HCT116 (cell line): ENCODE data around the gene RNF41. TPM values are rescaled to one million over a fixed set of nuclear protein-coding genes. Genes with fewer than 3 reads are reported as not detected.

Source experiments
- ATAC-seq: fragments of 200-7000 bp; cut with Tn5 transposase; 2 replicates; pipeline ENCODE4 v1.9.1; 2020; ENCODE audit warnings: mild to moderate bottlenecking, moderate library complexity
- BruUV-seq: library from RNA; stranded (reverse); fragments of 400-500 nt; replicated peaks from 2 replicates; lab custom pipeline; 2021; lab: Mats Ljungman, UMichigan
- CTCF ChIA-PET: fragments of 300-600 bp; sonication (Branson Sonifier 250); formaldehyde crosslinking; loops from one replicate; lab custom pipeline; 2021; ENCODE audit warnings: antibody characterized with exemption; lab: Charles Lee
- POLR2A ChIA-PET: fragments of 300-600, 350-600 bp; sonication (Branson Sonifier 250); formaldehyde crosslinking; loops from one replicate; lab custom pipeline; 2021; ENCODE audit warnings: antibody characterized with exemption; lab: Charles Lee
- RAD21 ChIA-PET, 2 experiments: fragments of 300-600 bp; sonication (Branson Sonifier 250); formaldehyde crosslinking; loops; one replicate each; lab custom pipeline; 2023; ENCODE audit warnings: low total read pairs in 2 of 2; ENCODE audit not compliant: uncharacterized antibody in 2 of 2, unreplicated experiment in 2 of 2, low non-redundant PET in 1 of 2; lab: Charles Lee
- DNase-seq: peaks from one replicate; pipeline ENCODE4 v3.0.0-alpha.2; 2010; ENCODE audit warnings: low read depth, low spot score
- H2AFZ ChIP-seq: fragments of 200-600 bp; shearing (Covaris generic), sonication (generic); 2 replicates; pipeline ENCODE4 v1.6.1; 2017; ENCODE audit warnings: low read depth, mixed run types, mixed read lengths, antibody characterized with exemption, low read length; ENCODE audit not compliant: poor library complexity, severe bottlenecking
- H3K27ac ChIP-seq: 2 replicates; pipeline ENCODE4 v1.5.1; 2012; ENCODE audit warnings: low read depth, low read length
- H3K27me3 ChIP-seq: fragments of 200-600 bp; sonication (generic); 2 replicates; pipeline ENCODE4 v1.6.1; 2016; ENCODE audit warnings: mixed run types, low read length, mixed read lengths; ENCODE audit not compliant: insufficient read depth
- H3K36me3 ChIP-seq, 2 experiments: fragments of 200-500 bp in 1 of 2; fragments of 200-600 bp in 1 of 2; sonication (Bioruptor generic) in 1 of 2; sonication (generic) in 1 of 2; 2 replicates each; pipeline versions ENCODE4 v1.5.1 to v1.6.1; 2014 to 2016; ENCODE audit warnings: low read length in 2 of 2, inconsistent platforms in 1 of 2, mixed read lengths in 1 of 2, mixed run types in 1 of 2; ENCODE audit not compliant: insufficient read depth in 2 of 2, control insufficient read depth in 1 of 2
- H3K4me1 ChIP-seq, 2 experiments: fragments of 200-600 bp in 1 of 2; sonication (generic) in 1 of 2; 2 replicates each; pipeline versions ENCODE4 v1.5.1 to v1.6.1; 2012 to 2017; ENCODE audit warnings: low read length in 2 of 2, inconsistent platforms in 1 of 2, mild to moderate bottlenecking in 1 of 2, mixed read lengths in 1 of 2, mixed run types in 1 of 2, moderate library complexity in 1 of 2; ENCODE audit not compliant: insufficient read depth in 2 of 2, control insufficient read depth in 1 of 2
- H3K4me2 ChIP-seq: fragments of 200-600 bp; sonication (generic); 2 replicates; pipeline ENCODE4 v1.6.1; 2017; ENCODE audit warnings: mixed run types, low read length, mixed read lengths
- H3K4me3 ChIP-seq, 2 experiments: fragments of 200-600 bp in 1 of 2; sonication (generic) in 1 of 2; replicated peaks in 1 of 2; 2 replicates each; pipeline ENCODE4 v1.5.1; 2011 to 2016; ENCODE audit warnings: low read length in 2 of 2, control low read depth in 1 of 2, low read depth in 1 of 2, mild to moderate bottlenecking in 1 of 2, mixed read lengths in 1 of 2, mixed run types in 1 of 2
- H3K79me2 ChIP-seq: fragments of 200-600 bp; sonication (generic); 2 replicates; pipeline ENCODE4 v1.6.1; 2017; ENCODE audit warnings: mild to moderate bottlenecking, mixed run types, low read length, moderate library complexity, mixed read lengths; ENCODE audit not compliant: insufficient read depth
- H3K9ac ChIP-seq: fragments of 200-600 bp; sonication (generic); 2 replicates; pipeline ENCODE4 v1.6.1; 2016; ENCODE audit warnings: low read length, mixed read lengths
- H3K9me2 ChIP-seq: fragments of 200-600 bp; sonication (generic), shearing (Covaris generic); 2 replicates; pipeline ENCODE4 v1.6.1; 2017; ENCODE audit warnings: mixed run types, mild to moderate bottlenecking, moderate library complexity; ENCODE audit not compliant: insufficient read depth
- H3K9me3 ChIP-seq, 2 experiments: fragments of 200-500 bp in 1 of 2; fragments of 200-600 bp in 1 of 2; sonication (Bioruptor generic) in 1 of 2; sonication (generic) in 1 of 2; 2 replicates each; pipeline ENCODE4 v1.6.1; 2014 to 2017; ENCODE audit warnings: low read length in 2 of 2, mixed read lengths in 2 of 2, inconsistent platforms in 1 of 2, low read depth in 1 of 2, mild to moderate bottlenecking in 1 of 2, mixed run types in 1 of 2, moderate library complexity in 1 of 2; ENCODE audit not compliant: control insufficient read depth in 1 of 2, insufficient read depth in 1 of 2
- H4K20me1 ChIP-seq: fragments of 200-600 bp; sonication (generic), shearing (Covaris generic); 2 replicates; pipeline ENCODE4 v1.6.1; 2017; ENCODE audit warnings: mixed run types, mild to moderate bottlenecking, moderate library complexity; ENCODE audit not compliant: insufficient read depth
- CBX3 ChIP-seq: IDR thresholded peaks from 2 replicates; pipeline ENCODE4 v1.6.1; 2012; ENCODE audit warnings: low read depth
- EZH2phosphoT487 ChIP-seq: fragments of 200-600 bp; IDR thresholded peaks from 2 replicates; pipeline ENCODE4 v1.6.1; 2018; ENCODE audit warnings: antibody characterized with exemption, borderline replicate concordance
- FOSL1 ChIP-seq: IDR thresholded peaks from 2 replicates; pipeline ENCODE4 v1.6.1; 2012; ENCODE audit warnings: low read depth
- POLR2AphosphoS5 ChIP-seq: IDR thresholded peaks from 2 replicates; pipeline ENCODE4 v1.6.1; 2011; ENCODE audit warnings: mild to moderate bottlenecking, low read depth, low read length, moderate library complexity
- RAD21 ChIP-seq: IDR thresholded peaks from 2 replicates; pipeline ENCODE4 v1.6.1; 2012; ENCODE audit warnings: low read depth, mild to moderate bottlenecking
- SIN3A ChIP-seq: IDR thresholded peaks from 2 replicates; pipeline ENCODE4 v1.6.1; 2012; ENCODE audit warnings: low read depth
- SP1 ChIP-seq: IDR thresholded peaks from 2 replicates; pipeline ENCODE4 v1.6.1; 2012; ENCODE audit warnings: low read depth
- TCF7L2 ChIP-seq: IDR thresholded peaks from 2 replicates; pipeline ENCODE4 v1.7.0; 2011; ENCODE audit warnings: borderline replicate concordance, inconsistent platforms; ENCODE audit not compliant: insufficient read depth, insufficient read length; ENCODE audit errors: extremely low read depth
- intact Hi-C: fragments of 100-400 bp; cut with micrococcal nuclease; formaldehyde crosslinking; loops from 2 replicates; pipeline ENCODE4 v1.10.0; 2022
- total RNA-seq: library from RNA; stranded (reverse); gene quantifications from one replicate; pipeline ENCODE4 v1.2.1, GENCODE V29; 2021; ENCODE audit not compliant: unreplicated experiment
- TF ChIP-seq, protein P1 (sequence below), 3 experiments: fragments of 200-600 bp in 1 of 3; sonication (generic) in 1 of 3; IDR thresholded peaks in 2 of 3; conservative IDR thresholded peaks in 1 of 3; 2 replicates each; pipeline ENCODE4 v1.5.1; 2012 to 2017; ENCODE audit warnings: low read depth in 2 of 3, low read length in 2 of 3, antibody characterized with exemption in 1 of 3, borderline replicate concordance in 1 of 3, control low read depth in 1 of 3, mild to moderate bottlenecking in 1 of 3, mixed read lengths in 1 of 3, mixed run types in 1 of 3, moderate library complexity in 1 of 3; ENCODE audit not compliant: insufficient read depth in 1 of 3
- TF ChIP-seq, protein P2 (sequence below): IDR thresholded peaks from 2 replicates; pipeline ENCODE4 v1.6.1; 2011; ENCODE audit warnings: mild to moderate bottlenecking, low read length, moderate library complexity; ENCODE audit not compliant: insufficient replicate concordance; ENCODE audit errors: extremely low read depth
- TF ChIP-seq, protein P3 (sequence below): IDR thresholded peaks from 2 replicates; pipeline ENCODE4 v1.6.1; 2012; ENCODE audit warnings: low read depth
- TF ChIP-seq, protein P4 (sequence below): IDR thresholded peaks from 2 replicates; pipeline ENCODE4 v1.6.1; 2012

Gene RNF41
- total RNA-seq, 1 experiment from 2014 or later = 40.6 TPM

DNA sequence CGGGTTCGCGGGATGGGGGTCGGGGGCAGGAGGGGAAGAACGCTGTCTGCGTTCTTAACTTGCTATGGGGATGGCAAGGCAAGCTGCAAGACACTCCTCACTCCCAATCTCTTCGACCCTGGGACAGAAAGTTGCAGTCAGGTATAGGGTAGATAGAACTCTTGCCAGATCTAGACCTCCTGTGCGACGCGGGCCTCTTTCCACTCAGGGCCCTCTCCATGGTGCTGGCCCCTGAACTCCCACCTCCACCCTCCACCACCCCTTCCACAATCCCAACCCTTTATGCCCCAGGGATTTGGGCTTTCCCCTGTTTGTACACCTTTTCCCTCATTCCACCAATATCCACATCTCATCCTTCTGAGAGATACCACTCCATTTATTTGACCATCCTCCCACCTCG is 3.2 kb upstream of the RNF41 start (continued):
- TF ChIP-seq, protein P1, sequence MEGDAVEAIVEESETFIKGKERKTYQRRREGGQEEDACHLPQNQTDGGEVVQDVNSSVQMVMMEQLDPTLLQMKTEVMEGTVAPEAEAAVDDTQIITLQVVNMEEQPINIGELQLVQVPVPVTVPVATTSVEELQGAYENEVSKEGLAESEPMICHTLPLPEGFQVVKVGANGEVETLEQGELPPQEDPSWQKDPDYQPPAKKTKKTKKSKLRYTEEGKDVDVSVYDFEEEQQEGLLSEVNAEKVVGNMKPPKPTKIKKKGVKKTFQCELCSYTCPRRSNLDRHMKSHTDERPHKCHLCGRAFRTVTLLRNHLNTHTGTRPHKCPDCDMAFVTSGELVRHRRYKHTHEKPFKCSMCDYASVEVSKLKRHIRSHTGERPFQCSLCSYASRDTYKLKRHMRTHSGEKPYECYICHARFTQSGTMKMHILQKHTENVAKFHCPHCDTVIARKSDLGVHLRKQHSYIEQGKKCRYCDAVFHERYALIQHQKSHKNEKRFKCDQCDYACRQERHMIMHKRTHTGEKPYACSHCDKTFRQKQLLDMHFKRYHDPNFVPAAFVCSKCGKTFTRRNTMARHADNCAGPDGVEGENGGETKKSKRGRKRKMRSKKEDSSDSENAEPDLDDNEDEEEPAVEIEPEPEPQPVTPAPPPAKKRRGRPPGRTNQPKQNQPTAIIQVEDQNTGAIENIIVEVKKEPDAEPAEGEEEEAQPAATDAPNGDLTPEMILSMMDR (IDR thresholded peaks at IDR 0.05 in 2 of 3, conservative IDR thresholded peaks at IDR 0.05 in 1 of 3; ENCODE audit: borderline replicate concordance in 1 of 3, insufficient read depth in 1 of 3, low read depth in 2 of 3, low read length in 2 of 3) = no peak

DNA sequence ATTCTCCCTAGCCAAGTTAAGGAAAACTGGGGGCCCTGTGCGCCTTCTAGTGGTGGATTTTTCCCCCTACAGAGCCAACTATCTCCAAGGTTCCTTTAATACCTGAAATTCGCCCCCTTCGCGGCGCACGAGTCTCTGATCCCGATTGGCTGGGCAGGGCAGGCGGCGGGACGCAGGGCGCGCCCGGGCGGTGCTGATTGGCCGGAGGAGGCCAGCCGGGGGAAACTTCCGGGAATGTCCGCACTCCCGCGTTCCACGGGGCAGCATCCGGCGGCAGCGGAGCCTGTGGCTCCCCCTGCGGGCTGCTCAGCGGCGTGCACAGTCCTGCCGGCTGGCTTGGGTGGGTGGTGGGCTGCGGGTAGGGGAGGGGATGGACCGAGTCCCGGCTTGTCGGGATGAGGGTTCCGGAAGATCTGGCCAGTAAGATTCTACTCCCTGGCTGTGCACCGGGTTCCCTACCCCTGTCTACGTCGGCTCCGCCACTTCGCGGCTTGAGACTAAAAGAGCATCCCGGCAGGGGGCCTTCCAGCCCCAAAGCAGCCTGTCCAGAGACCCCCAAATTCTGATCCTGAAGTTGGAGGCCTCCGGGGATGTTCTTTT is 2.5 kb upstream of the RNF41 start, which contains the start of gene NABP2:
Gene NABP2 (plus strand): TSS at position 241 of the 600 bp plus-strand sequence. CDS start 515 bp downstream, outside the sequence.
- RAD21 ChIA-PET = no interaction called here
- POLR2A ChIA-PET = no interaction called here
- ATAC-seq (peak; percentile 80), DNase-seq (peak; percentile 94)
- BruUV-seq = no TSS peak
- Histone ChIP-seq H3K4me2 (peak within 1 kb of the TSS; percentile 94), H3K27me3 (no peaks in the 10 kb centered on the region), H3K9ac (peak within 1 kb of the TSS; percentile 83), H4K20me1 (no peaks in the 10 kb centered on the region), H3K79me2 (peaks cover 15% of the 10 kb centered on the region), H3K4me3 (peak within 1 kb of the TSS; percentile 85 to 91), H3K9me3 (no peaks in the 10 kb centered on the region), H3K36me3 (no peaks in the 10 kb centered on the region), H2AFZ (peak within 1 kb of the TSS; percentile 56), H3K27ac (peak within 1 kb of the TSS; percentile 82), H3K4me1 (peaks cover 8 to 35% of the 10 kb centered on the region in 2 experiments; a peak in 3 of 4 replicates), H3K9me2 (no peaks in the 10 kb centered on the region)
- CTCF ChIA-PET = no interaction called here
- intact Hi-C loops = loop anchor here (1.0 to 5.0 kb wide), 3 partner anchors 17 to 105 kb away; partner anchors contain the start of gene ANKRD52
- no peak for TF ChIP-seq EZH2phosphoT487
- TF ChIP-seq TCF7L2 = peak; percentile 47
- TF ChIP-seq, protein P1 (IDR thresholded peaks at IDR 0.05 in 2 of 3, conservative IDR thresholded peaks at IDR 0.05 in 1 of 3; ENCODE audit: borderline replicate concordance in 1 of 3, insufficient read depth in 1 of 3, low read depth in 2 of 3, low read length in 2 of 3) = peak; percentile 72 to 97 (median 78)
- peak; percentile 74 for TF ChIP-seq RAD21
- peak; percentile 96 for TF ChIP-seq SP1
- TF ChIP-seq, protein P2, sequence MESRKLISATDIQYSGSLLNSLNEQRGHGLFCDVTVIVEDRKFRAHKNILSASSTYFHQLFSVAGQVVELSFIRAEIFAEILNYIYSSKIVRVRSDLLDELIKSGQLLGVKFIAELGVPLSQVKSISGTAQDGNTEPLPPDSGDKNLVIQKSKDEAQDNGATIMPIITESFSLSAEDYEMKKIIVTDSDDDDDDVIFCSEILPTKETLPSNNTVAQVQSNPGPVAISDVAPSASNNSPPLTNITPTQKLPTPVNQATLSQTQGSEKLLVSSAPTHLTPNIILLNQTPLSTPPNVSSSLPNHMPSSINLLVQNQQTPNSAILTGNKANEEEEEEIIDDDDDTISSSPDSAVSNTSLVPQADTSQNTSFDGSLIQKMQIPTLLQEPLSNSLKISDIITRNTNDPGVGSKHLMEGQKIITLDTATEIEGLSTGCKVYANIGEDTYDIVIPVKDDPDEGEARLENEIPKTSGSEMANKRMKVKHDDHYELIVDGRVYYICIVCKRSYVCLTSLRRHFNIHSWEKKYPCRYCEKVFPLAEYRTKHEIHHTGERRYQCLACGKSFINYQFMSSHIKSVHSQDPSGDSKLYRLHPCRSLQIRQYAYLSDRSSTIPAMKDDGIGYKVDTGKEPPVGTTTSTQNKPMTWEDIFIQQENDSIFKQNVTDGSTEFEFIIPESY = peak; percentile 27
- TF ChIP-seq, protein P3, sequence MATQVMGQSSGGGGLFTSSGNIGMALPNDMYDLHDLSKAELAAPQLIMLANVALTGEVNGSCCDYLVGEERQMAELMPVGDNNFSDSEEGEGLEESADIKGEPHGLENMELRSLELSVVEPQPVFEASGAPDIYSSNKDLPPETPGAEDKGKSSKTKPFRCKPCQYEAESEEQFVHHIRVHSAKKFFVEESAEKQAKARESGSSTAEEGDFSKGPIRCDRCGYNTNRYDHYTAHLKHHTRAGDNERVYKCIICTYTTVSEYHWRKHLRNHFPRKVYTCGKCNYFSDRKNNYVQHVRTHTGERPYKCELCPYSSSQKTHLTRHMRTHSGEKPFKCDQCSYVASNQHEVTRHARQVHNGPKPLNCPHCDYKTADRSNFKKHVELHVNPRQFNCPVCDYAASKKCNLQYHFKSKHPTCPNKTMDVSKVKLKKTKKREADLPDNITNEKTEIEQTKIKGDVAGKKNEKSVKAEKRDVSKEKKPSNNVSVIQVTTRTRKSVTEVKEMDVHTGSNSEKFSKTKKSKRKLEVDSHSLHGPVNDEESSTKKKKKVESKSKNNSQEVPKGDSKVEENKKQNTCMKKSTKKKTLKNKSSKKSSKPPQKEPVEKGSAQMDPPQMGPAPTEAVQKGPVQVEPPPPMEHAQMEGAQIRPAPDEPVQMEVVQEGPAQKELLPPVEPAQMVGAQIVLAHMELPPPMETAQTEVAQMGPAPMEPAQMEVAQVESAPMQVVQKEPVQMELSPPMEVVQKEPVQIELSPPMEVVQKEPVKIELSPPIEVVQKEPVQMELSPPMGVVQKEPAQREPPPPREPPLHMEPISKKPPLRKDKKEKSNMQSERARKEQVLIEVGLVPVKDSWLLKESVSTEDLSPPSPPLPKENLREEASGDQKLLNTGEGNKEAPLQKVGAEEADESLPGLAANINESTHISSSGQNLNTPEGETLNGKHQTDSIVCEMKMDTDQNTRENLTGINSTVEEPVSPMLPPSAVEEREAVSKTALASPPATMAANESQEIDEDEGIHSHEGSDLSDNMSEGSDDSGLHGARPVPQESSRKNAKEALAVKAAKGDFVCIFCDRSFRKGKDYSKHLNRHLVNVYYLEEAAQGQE = no peak
- TF ChIP-seq SIN3A = peak; percentile 38; the same call in 1 of the 2 replicates
- no peak for TF ChIP-seq FOSL1
- TF ChIP-seq, protein P4, sequence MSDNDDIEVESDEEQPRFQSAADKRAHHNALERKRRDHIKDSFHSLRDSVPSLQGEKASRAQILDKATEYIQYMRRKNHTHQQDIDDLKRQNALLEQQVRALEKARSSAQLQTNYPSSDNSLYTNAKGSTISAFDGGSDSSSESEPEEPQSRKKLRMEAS = peak; percentile 87
- TF ChIP-seq CBX3 = peak; percentile 74
- peak; percentile 68 for TF ChIP-seq POLR2AphosphoS5
